Muscle layer of duodenum (tissue), 2 donors: ENCODE data around the gene CYP26B1.

Experiments used
- H3K27ac ChIP-seq: one replicate; pipeline ENCODE4 v1.7.0; 2013; ENCODE audit warnings: mild to moderate bottlenecking, low read length
- H3K27me3 ChIP-seq: one replicate; pipeline ENCODE4 v1.7.0; 2013; ENCODE audit warnings: low read depth, mild to moderate bottlenecking, control low read depth, low read length
- H3K36me3 ChIP-seq, 2 donors: one replicate each; pipeline ENCODE4 v1.7.0; 2013; ENCODE audit warnings: low read length in 2 of 2, control low read depth in 1 of 2, mild to moderate bottlenecking in 1 of 2; ENCODE audit not compliant: insufficient read depth in 2 of 2, control insufficient read depth in 1 of 2
- H3K4me1 ChIP-seq, 2 donors: one replicate each; pipeline ENCODE4 v1.7.0; 2013; ENCODE audit warnings: low read length in 2 of 2, mild to moderate bottlenecking in 2 of 2, control low read depth in 1 of 2, moderate library complexity in 1 of 2; ENCODE audit not compliant: insufficient read depth in 2 of 2, control insufficient read depth in 1 of 2
- H3K4me3 ChIP-seq, 2 donors: one replicate each; pipeline ENCODE4 v1.7.0; 2013; ENCODE audit warnings: low read length in 2 of 2, low read depth in 1 of 2, mild to moderate bottlenecking in 1 of 2
- H3K9me3 ChIP-seq, 2 donors: one replicate each; pipeline ENCODE4 v1.7.0; 2013; ENCODE audit warnings: low read length in 2 of 2, control low read depth in 1 of 2, mild to moderate bottlenecking in 1 of 2; ENCODE audit not compliant: control insufficient read depth in 1 of 2
- donor health status: healthy.

The CYP26B1 gene

DNA sequence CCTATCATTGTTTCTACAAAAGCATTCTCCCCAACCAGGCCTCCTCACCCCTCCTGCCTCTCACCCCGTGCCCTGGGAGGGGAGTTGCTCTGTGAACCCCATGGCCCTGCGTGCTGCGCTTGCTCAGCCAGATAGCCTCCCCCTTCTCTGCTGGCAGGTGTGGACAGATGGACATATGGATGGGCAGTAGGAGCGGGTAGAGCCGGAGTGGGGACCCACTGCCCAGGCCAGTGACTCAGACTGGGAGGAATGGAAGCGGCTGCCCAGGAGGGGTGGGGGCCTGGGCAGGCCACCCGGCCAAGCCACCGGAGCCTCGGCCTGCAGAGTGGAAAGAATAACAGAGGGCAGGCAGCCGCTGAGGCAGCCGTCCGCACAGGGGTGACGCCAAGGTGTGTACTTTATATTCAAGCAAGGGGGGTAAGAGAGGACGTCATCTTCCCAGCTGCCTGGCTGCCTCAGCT lies 8.7 kb downstream of the CYP26B1 start:
- no peaks in the 10 kb centered on the region for H3K9me3 ChIP-seq
- no peaks in the 10 kb centered on the region for H3K36me3 ChIP-seq
- H3K4me1 ChIP-seq = peaks cover 0 to 28% of the 10 kb centered on the region in 2 donors
- no peaks in the 10 kb centered on the region for H3K27me3 ChIP-seq
- H3K27ac ChIP-seq = no peak overlapping the region
- no peak overlapping the region for H3K4me3 ChIP-seq

GRCh38 chr2:72138011-72138881 lies 9.4 kb downstream of the CYP26B1 start:
- Histone ChIP-seq H3K27ac (no peak overlapping the region), H3K36me3 (no peaks in the 10 kb centered on the region), H3K4me1 (peaks cover 0 to 21% of the 10 kb centered on the region in 2 donors), H3K4me3 (no peak overlapping the region), H3K27me3 (no peaks in the 10 kb centered on the region), H3K9me3 (no peaks in the 10 kb centered on the region)

GRCh38 chr2:72137498-72138010 lies 10.1 kb downstream of the CYP26B1 start:
- Histone ChIP-seq H3K4me1 (peaks cover 0 to 14% of the 10 kb centered on the region in 2 donors), H3K4me3 (no peak overlapping the region), H3K27ac (no peak overlapping the region)

GRCh38 chr2:72136933-72137497 lies 10.6 kb downstream of the CYP26B1 start:
- no peak overlapping the region for H3K4me3 ChIP-seq
- H3K9me3 ChIP-seq = no peaks in the 10 kb centered on the region
- H3K27me3 ChIP-seq = no peaks in the 10 kb centered on the region
- H3K27ac ChIP-seq = no peak overlapping the region
- no peaks in the 10 kb centered on the region for H3K36me3 ChIP-seq
- H3K4me1 ChIP-seq = peaks cover 0 to 10% of the 10 kb centered on the region in 2 donors

More at GRCh38 chr2:72137498-72138010, 10.1 kb downstream of the CYP26B1 start:
- Histone ChIP-seq H3K9me3 (no peaks in the 10 kb centered on the region), H3K36me3 (no peaks in the 10 kb centered on the region), H3K27me3 (no peaks in the 10 kb centered on the region)

DNA sequence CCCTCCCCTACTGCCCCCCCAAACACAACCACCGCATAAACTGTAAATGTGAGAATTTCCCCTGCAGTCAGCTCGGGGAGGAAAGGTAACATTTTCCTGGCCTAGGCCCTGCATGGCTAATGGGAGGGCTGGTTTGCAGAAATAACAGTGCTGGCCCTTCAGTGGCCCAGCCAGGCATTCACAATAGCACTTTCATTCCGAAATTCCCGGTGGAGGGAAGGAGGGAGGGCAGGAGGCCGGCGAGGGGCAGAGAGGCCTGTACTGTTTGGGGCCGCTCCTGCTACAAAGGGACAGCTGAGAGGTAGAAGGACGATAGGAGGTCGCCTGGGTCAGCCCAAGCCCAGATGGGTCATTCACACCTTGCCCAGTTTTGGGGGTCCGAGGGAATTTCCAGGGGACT lies 11.3 kb downstream of the CYP26B1 start:
- H3K4me3 ChIP-seq = no peak overlapping the region
- no peaks in the 10 kb centered on the region for H3K27me3 ChIP-seq
- H3K9me3 ChIP-seq = no peaks in the 10 kb centered on the region
- H3K4me1 ChIP-seq = peaks cover 0 to 10% of the 10 kb centered on the region in 2 donors
- H3K27ac ChIP-seq = no peak overlapping the region
- H3K36me3 ChIP-seq = no peaks in the 10 kb centered on the region

- Histone ChIP-seq H3K9me3 (no peaks in the 10 kb centered on the region), H3K27me3 (no peaks in the 10 kb centered on the region), H3K27ac (no peak overlapping the region), H3K36me3 (no peaks in the 10 kb centered on the region), H3K4me3 (no peak overlapping the region), H3K4me1 (peaks cover 0 to 10% of the 10 kb centered on the region in 2 donors)
These were observed 11.7 kb downstream of the CYP26B1 start for GRCh38 chr2:72135921-72136320.

GRCh38 chr2:72134997-72135800 lies 12.5 kb downstream of the CYP26B1 start:
- H3K4me3 ChIP-seq = no peak overlapping the region
- peaks cover 0 to 10% of the 10 kb centered on the region in 2 donors for H3K4me1 ChIP-seq

GRCh38 chr2:72134408-72134996 lies 13.2 kb downstream of the CYP26B1 start:
- H3K27ac ChIP-seq = no peak overlapping the region
- no peaks in the 10 kb centered on the region for H3K36me3 ChIP-seq
- H3K9me3 ChIP-seq = no peaks in the 10 kb centered on the region
- H3K27me3 ChIP-seq = no peaks in the 10 kb centered on the region
- no peak overlapping the region for H3K4me3 ChIP-seq
- peaks cover 0 to 10% of the 10 kb centered on the region in 2 donors for H3K4me1 ChIP-seq

More at GRCh38 chr2:72134997-72135800, 12.5 kb downstream of the CYP26B1 start:
- Histone ChIP-seq H3K27me3 (no peaks in the 10 kb centered on the region), H3K27ac (no peak overlapping the region), H3K36me3 (no peaks in the 10 kb centered on the region), H3K9me3 (no peaks in the 10 kb centered on the region)

DNA sequence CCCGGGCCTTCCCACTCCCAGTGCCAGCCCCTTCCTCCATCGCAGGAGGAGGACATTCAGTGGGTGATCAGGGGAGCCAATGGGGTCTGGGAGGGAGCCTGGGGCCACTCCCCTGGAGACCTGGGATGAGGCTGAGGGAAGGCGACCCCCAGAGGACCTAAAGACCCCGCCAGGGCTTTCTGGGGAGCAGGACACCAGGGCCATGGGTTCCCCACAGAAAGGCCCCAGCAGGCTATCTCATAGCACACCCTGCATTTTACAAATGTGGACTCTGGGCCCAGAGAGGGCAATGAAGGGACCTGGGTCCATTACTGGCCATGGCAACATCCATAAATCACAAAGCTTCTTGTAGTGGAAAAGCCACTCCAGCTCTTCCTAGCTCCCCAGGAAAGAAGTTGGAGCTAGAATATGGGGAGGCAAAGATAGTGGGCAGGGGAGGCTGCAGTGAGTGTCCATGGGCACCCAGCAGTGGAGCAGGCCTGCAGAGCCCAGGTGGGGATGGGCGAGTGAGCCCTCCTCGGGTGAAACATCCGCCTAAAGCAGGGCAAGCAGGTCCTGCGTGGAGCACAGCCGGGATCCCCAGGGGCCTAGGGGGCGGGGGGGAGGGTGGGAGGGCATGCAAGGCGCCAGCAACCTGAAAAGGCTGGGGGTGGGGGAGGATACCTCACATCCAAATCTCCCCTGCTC lies 13.8 kb downstream of the CYP26B1 start:
- no peaks in the 10 kb centered on the region for H3K9me3 ChIP-seq
- no peak overlapping the region for H3K27ac ChIP-seq
- no peaks in the 10 kb centered on the region for H3K27me3 ChIP-seq
- no peaks in the 10 kb centered on the region for H3K36me3 ChIP-seq
- H3K4me1 ChIP-seq = peaks cover 0 to 10% of the 10 kb centered on the region in 2 donors
- H3K4me3 ChIP-seq = no peak overlapping the region

DNA sequence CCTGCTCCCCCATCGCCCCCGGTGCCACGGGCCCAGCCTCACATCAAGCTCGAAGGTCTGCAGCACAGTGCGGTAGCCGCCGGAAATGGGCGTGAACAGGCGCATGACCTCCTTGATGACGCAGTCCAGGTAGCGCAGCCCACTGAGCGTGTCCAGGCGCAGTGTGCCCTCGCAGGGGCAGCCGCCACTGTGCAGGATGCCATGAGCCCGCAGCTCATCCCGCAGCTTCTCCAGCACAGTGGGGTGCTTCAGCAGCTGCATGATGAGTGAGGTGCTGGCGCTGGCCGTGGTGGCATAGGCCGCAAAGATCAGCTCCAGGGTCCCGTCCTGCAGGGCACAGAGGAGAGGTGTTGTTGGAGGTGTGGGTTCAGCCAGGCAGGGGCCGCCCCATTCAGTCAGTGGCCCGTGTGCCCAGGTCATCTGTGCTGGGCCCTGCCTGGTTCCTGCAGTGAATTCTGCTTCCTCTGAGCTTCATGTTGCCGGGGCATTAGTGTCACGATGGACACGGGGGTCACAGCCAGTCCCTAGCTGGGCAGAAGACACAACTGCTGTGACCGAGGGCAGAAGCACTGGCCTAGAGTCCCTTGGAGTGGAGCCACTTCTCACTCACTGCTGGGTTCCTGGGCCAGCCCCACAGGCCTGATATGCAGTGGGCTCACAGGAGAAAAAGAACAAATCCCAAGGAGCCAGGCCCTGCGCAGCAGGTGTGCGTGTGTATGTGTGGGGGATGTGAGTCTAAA lies 14.5 kb downstream of the CYP26B1 start:
- Histone ChIP-seq H3K27ac (no peak overlapping the region), H3K4me1 (peaks cover 0 to 8% of the 10 kb centered on the region in 2 donors), H3K4me3 (no peak overlapping the region), H3K36me3 (no peaks in the 10 kb centered on the region), H3K27me3 (no peaks in the 10 kb centered on the region), H3K9me3 (no peaks in the 10 kb centered on the region)
